Measurements from ENCODE around the gene TMEM200B. TPM values are rescaled to one million over a fixed set of nuclear protein-coding genes. Genes with fewer than 3 reads are reported as not detected.

The TMEM200B gene
- total and polyA plus RNA-seq, 2 donors (not counting 1 experiment from before 2014, with no cell fraction given), result 17.7 to 20.8 TPM

DNA sequence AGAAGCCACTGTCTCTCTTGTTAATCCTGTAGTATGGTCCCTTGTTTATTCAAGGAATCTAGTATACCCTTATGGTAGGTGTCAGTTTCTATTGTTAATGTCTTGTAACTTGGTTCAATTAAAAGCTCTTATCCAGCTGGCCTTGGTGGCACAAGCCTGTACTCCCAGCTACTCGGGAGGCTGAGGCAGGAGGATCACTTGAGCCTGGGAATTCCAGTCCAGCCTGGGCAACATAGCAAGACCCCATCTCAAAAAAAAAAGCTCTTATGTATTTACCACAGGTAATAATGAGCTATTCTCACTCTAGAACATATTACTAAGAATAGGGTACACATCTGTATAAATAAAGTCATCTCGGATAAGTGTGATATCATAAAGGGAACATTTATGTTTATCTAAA lies 46.5 kb downstream of the TMEM200B start:
- no peak for DNase-seq (ENCODE audit: low read depth in 2 of 2)
- no peaks in the 10 kb centered on the region for H4K20me1 ChIP-seq (ENCODE audit: control insufficient read depth, extremely low read depth, insufficient read depth, low read length)
- no peaks in the 10 kb centered on the region for H3K9me3 ChIP-seq (ENCODE audit: control insufficient read depth, insufficient read depth, low read depth, low read length)
- no peak overlapping the region for H3K9ac ChIP-seq (ENCODE audit: insufficient read depth, low read length)
- no peaks in the 10 kb centered on the region for H3K36me3 ChIP-seq (ENCODE audit: control insufficient read depth, insufficient read depth, low read length)
- H3K4me2 ChIP-seq (ENCODE audit: extremely low read depth, insufficient read depth, low read length), result no peak overlapping the region
- H3K4me3 ChIP-seq (replicated peaks in 1 of 4; ENCODE audit: control extremely low read depth in 1 of 4, insufficient read depth in 1 of 4, low read depth in 3 of 4, low read length in 4 of 4), result no peak overlapping the region
- no peak for TF ChIP-seq EZH2 (IDR thresholded peaks at IDR 0.05; ENCODE audit: low read length, missing control alignments)
- TF ChIP-seq, protein P1, sequence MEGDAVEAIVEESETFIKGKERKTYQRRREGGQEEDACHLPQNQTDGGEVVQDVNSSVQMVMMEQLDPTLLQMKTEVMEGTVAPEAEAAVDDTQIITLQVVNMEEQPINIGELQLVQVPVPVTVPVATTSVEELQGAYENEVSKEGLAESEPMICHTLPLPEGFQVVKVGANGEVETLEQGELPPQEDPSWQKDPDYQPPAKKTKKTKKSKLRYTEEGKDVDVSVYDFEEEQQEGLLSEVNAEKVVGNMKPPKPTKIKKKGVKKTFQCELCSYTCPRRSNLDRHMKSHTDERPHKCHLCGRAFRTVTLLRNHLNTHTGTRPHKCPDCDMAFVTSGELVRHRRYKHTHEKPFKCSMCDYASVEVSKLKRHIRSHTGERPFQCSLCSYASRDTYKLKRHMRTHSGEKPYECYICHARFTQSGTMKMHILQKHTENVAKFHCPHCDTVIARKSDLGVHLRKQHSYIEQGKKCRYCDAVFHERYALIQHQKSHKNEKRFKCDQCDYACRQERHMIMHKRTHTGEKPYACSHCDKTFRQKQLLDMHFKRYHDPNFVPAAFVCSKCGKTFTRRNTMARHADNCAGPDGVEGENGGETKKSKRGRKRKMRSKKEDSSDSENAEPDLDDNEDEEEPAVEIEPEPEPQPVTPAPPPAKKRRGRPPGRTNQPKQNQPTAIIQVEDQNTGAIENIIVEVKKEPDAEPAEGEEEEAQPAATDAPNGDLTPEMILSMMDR (conservative IDR thresholded peaks at IDR 0.05 in 1 of 2, IDR thresholded peaks at IDR 0.05 in 1 of 2; ENCODE audit: low read depth in 1 of 2, low read length in 2 of 2), result no peak
- no peaks in the 10 kb centered on the region for H3K4me1 ChIP-seq (ENCODE audit: control insufficient read depth, extremely low read depth, insufficient read depth, low read length)
- no peak overlapping the region for H3K27ac ChIP-seq (ENCODE audit: insufficient read depth, low read length)
- H2AFZ ChIP-seq (ENCODE audit: low read length), result no peak overlapping the region
- no peaks in the 10 kb centered on the region for H3K27me3 ChIP-seq (ENCODE audit: control insufficient read depth, insufficient read depth, low read length)
- no peaks in the 10 kb centered on the region for H3K79me2 ChIP-seq (ENCODE audit: control insufficient read depth, insufficient read depth, low read length)

Other genes starting within 250 kb of the TMEM200B start
- gene EPB41, start 209.3 kb downstream of the TMEM200B start, total RNA-seq, result 23.1 and 38.0 TPM in 2 replicates
- gene EPB41, start 209.3 kb downstream of the TMEM200B start, polyA plus RNA-seq, result 7.4 TPM in 2 replicates
- gene SRSF4, start 58.0 kb upstream of the TMEM200B start, total RNA-seq, result 46.2 and 51.4 TPM in 2 replicates
- 59.2 and 61.9 TPM in 2 replicates for gene SRSF4, start 58.0 kb upstream of the TMEM200B start, polyA plus RNA-seq
- gene MECR, start 107.0 kb upstream of the TMEM200B start, total RNA-seq, result 16.9 and 17.5 TPM in 2 replicates
- gene MECR, start 107.0 kb upstream of the TMEM200B start, polyA plus RNA-seq, result 19.8 and 21.0 TPM in 2 replicates
- 25.8 and 27.0 TPM in 2 replicates for gene PTPRU, start 112.6 kb upstream of the TMEM200B start, total RNA-seq
- gene PTPRU, start 112.6 kb upstream of the TMEM200B start, polyA plus RNA-seq, result 0.58 and 1.4 TPM in 2 replicates

All from fibroblast of lung (primary cell).